ENCODE measurements around the gene SPATA20.

The SPATA20 gene

DNA sequence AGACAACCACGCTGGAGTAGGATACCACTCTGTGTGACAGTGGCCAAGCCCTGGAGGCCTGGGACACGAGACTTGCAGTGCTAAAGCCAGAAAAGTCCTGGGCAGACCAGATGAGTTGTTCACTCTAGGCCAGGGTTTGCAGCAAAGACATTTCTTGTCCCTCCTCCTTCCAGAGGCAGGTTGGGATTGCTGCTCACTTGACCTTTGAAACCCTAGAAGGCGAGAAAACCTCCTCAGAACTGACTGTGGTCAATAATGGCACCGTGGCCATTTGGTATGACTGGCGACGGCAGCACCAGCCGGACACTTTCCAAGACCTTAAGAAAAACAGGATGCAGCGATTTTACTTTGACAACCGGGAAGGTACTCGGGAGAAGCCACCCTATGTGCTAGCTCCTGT, 24.2 kb upstream of the SPATA20 start:
- Histone ChIP-seq H3K4me3 (IDR thresholded peaks at IDR 0.05; ENCODE audit: insufficient read depth, low read depth, low read length) (no peak overlapping the region), H2AFZ (ENCODE audit: low read depth) (no peak overlapping the region), H3K9ac (no peak overlapping the region), H3K4me1 (ENCODE audit: low read depth, poor library complexity, severe bottlenecking) (peaks cover 6% of the 10 kb centered on the region), H3K79me2 (ENCODE audit: insufficient read depth, low read depth) (no peaks in the 10 kb centered on the region), H3K27ac (no peak overlapping the region), H3K27me3 (ENCODE audit: insufficient read depth, low read depth) (no peaks in the 10 kb centered on the region), H3K36me3 (ENCODE audit: insufficient read depth) (no peaks in the 10 kb centered on the region), H4K20me1 (ENCODE audit: insufficient read depth) (no peaks in the 10 kb centered on the region), H3K4me2 (no peak overlapping the region)
- TF ChIP-seq, protein P1, sequence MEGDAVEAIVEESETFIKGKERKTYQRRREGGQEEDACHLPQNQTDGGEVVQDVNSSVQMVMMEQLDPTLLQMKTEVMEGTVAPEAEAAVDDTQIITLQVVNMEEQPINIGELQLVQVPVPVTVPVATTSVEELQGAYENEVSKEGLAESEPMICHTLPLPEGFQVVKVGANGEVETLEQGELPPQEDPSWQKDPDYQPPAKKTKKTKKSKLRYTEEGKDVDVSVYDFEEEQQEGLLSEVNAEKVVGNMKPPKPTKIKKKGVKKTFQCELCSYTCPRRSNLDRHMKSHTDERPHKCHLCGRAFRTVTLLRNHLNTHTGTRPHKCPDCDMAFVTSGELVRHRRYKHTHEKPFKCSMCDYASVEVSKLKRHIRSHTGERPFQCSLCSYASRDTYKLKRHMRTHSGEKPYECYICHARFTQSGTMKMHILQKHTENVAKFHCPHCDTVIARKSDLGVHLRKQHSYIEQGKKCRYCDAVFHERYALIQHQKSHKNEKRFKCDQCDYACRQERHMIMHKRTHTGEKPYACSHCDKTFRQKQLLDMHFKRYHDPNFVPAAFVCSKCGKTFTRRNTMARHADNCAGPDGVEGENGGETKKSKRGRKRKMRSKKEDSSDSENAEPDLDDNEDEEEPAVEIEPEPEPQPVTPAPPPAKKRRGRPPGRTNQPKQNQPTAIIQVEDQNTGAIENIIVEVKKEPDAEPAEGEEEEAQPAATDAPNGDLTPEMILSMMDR (conservative IDR thresholded peaks at IDR 0.05; ENCODE audit: low read depth, low read length) = no peak

DNA sequence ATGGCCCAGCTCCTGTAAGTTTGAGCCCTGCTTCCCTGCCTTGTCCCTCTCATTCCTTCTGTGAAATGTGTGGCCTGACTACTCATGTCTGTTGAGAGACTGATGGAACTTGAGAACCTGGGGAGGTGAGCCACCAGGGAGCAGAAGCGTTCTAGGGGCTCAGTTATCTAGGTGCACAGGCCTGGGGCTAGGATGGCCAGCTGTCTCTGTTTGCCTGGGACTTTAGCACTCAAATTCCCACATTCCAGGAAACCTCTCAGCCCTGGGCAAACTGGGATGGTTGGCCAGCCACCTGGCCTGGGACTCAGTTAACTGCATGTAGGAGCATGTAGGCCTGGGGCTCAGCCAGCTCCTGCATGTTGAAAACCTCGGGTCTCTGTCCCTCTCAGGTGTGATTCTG, 23.8 kb upstream of the SPATA20 start:
- no peak overlapping the region for H3K4me3 ChIP-seq (IDR thresholded peaks at IDR 0.05; ENCODE audit: insufficient read depth, low read depth, low read length)
- no peaks in the 10 kb centered on the region for H3K36me3 ChIP-seq (ENCODE audit: insufficient read depth)
- no peak overlapping the region for H2AFZ ChIP-seq (ENCODE audit: low read depth)
- H3K27me3 ChIP-seq (ENCODE audit: insufficient read depth, low read depth) = no peaks in the 10 kb centered on the region
- no peaks in the 10 kb centered on the region for H4K20me1 ChIP-seq (ENCODE audit: insufficient read depth)
- H3K79me2 ChIP-seq (ENCODE audit: insufficient read depth, low read depth) = no peaks in the 10 kb centered on the region
- H3K4me2 ChIP-seq = no peak overlapping the region
- no peak overlapping the region for H3K27ac ChIP-seq
- no peak overlapping the region for H3K9ac ChIP-seq
- H3K4me1 ChIP-seq (ENCODE audit: low read depth, poor library complexity, severe bottlenecking) = peaks cover 6% of the 10 kb centered on the region
- TF ChIP-seq, protein P1 (conservative IDR thresholded peaks at IDR 0.05; ENCODE audit: low read depth, low read length) = no peak

DNA sequence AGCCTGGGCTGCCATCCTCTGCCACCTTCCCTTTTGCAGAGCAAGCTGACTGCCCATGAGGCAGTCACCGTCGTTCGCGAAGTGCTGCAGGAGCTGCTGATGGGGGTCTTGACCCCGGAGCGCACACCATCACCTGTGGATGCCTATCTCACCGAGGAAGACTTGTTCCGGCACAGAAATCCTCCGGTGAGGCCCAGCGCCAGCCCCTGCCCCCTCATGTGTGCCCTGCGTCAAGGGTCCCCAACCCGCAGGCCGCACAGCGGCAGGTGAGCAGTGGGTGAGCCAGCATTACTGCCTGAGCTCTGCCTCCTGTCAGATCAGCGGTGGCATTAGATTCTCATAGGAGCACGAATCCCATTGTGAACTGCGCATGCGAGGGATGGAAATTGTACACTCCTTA, 22.1 kb upstream of the SPATA20 start:
- TF ChIP-seq, protein P1 (conservative IDR thresholded peaks at IDR 0.05; ENCODE audit: low read depth, low read length) = no peak
- H4K20me1 ChIP-seq (ENCODE audit: insufficient read depth) = no peaks in the 10 kb centered on the region
- no peaks in the 10 kb centered on the region; the same call in 1 of the 2 replicates for H3K27me3 ChIP-seq (ENCODE audit: insufficient read depth, low read depth)
- no peaks in the 10 kb centered on the region for H3K79me2 ChIP-seq (ENCODE audit: insufficient read depth, low read depth)
- no peak overlapping the region for H3K4me2 ChIP-seq
- no peak overlapping the region for H3K27ac ChIP-seq
- no peaks in the 10 kb centered on the region for H3K36me3 ChIP-seq (ENCODE audit: insufficient read depth)
- no peak overlapping the region for H2AFZ ChIP-seq (ENCODE audit: low read depth)
- H3K4me1 ChIP-seq (ENCODE audit: low read depth, poor library complexity, severe bottlenecking) = peaks cover 6% of the 10 kb centered on the region
- no peak overlapping the region for H3K4me3 ChIP-seq (IDR thresholded peaks at IDR 0.05; ENCODE audit: insufficient read depth, low read depth, low read length)
- H3K9ac ChIP-seq = no peak overlapping the region

DNA sequence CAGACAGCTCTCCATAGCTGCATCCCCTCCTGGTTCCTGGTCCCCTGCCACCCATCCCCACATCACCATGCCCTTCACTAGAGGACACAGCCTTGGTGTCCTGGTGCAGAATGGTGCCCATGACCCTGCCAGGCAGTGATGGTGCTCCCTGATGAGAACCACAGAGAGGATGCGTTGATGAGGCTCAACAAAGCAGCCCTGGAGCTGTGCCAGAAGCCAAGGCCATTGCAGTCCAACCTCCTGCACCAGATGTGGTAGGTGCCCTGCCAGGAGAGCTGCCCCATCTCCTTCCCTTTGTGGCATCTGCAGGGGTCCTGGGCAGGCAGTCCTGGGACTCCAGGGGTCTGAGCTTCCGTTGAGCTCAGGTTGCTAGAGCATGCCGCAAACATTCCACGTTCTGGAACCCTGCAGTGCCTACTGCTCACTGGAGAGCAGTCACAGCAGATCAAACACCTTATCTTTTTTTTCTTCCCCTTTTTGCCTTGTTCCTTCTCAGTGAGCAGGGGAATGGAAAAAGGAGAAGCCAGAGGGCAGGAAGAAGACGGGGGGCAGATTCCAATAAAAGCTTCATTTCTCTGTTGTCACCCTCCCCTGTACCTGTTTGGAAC, 19.7 kb upstream of the SPATA20 start:
- Histone ChIP-seq H3K9ac (no peak overlapping the region), H3K4me1 (ENCODE audit: low read depth, poor library complexity, severe bottlenecking) (no peaks in the 10 kb centered on the region), H3K27me3 (ENCODE audit: insufficient read depth, low read depth) (peaks cover 18% of the 10 kb centered on the region), H2AFZ (ENCODE audit: low read depth) (no peak overlapping the region), H3K36me3 (ENCODE audit: insufficient read depth) (no peaks in the 10 kb centered on the region), H3K4me2 (no peak overlapping the region), H4K20me1 (ENCODE audit: insufficient read depth) (no peaks in the 10 kb centered on the region), H3K27ac (no peak overlapping the region), H3K79me2 (ENCODE audit: insufficient read depth, low read depth) (no peaks in the 10 kb centered on the region), H3K4me3 (IDR thresholded peaks at IDR 0.05; ENCODE audit: insufficient read depth, low read depth, low read length) (no peak overlapping the region)
- TF ChIP-seq, protein P1 (conservative IDR thresholded peaks at IDR 0.05; ENCODE audit: low read depth, low read length) = no peak
